Loucy (cell line): ENCODE measurements around the gene PCSK5.

ENCODE experiments used
- CTCF ChIP-seq: fragments of 200-600 bp; sonication (generic); conservative IDR thresholded peaks from 2 replicates; pipeline ENCODE4 v1.5.1; 2014; ENCODE audit warnings: mild to moderate bottlenecking, antibody characterized with exemption, low read length
- EZH2phosphoT487 ChIP-seq: fragments of 200-600 bp; IDR thresholded peaks from 2 replicates; pipeline ENCODE4 v1.6.1; 2018; ENCODE audit warnings: antibody characterized with exemption, mild to moderate bottlenecking, moderate library complexity, borderline replicate concordance

GRCh38 chr9:76338418-76338817, 447.9 kb downstream of the PCSK5 start:
- TF ChIP-seq CTCF, result no peak
- TF ChIP-seq EZH2phosphoT487, result no peak
